NCI-H2081 treated with DMSO at 0.1 percent for 48 hours (cell line): Measurements from ENCODE around the gene HNRNPK.
"Not testable (repeated sequence)": the region's sequence is repeated elsewhere in the genome, so short reads cannot be mapped to it uniquely, and the experiment has no call there.

Experiments
- DNase-seq: peaks from one replicate; lab custom pipeline; 2025; lab: John Stamatoyannopoulos, UW

HNRNPK gene

GRCh38 chr9:83976372-83976771 lies 3.6 kb downstream of the HNRNPK start:
- DNase-seq: no peak

- no peak for DNase-seq
These were observed 4.7 kb downstream of the HNRNPK start for GRCh38 chr9:83975300-83975699.

GRCh38 chr9:83972286-83972685 lies 7.7 kb downstream of the HNRNPK start:
- DNase-seq: no peak

- no peak for DNase-seq
These were observed 8.5 kb downstream of the HNRNPK start for GRCh38 chr9:83971485-83971884.

GRCh38 chr9:83969602-83970001 lies 10.4 kb downstream of the HNRNPK start:
- DNase-seq: no peak

GRCh38 chr9:83967073-83967472 lies 12.9 kb downstream of the HNRNPK start:
- DNase-seq: no peak

GRCh38 chr9:83966209-83966582 lies 13.8 kb downstream of the HNRNPK start:
- DNase-seq: no peak

GRCh38 chr9:83965350-83966208 lies 14.4 kb downstream of the HNRNPK start:
- no peak for DNase-seq

- no peak for DNase-seq
These were observed 15.1 kb downstream of the HNRNPK start for GRCh38 chr9:83964973-83965349.

- no peak for DNase-seq
These were observed 17.9 kb downstream of the HNRNPK start for GRCh38 chr9:83962165-83962564.

GRCh38 chr9:83960991-83961390 lies 19.0 kb downstream of the HNRNPK start:
- no peak for DNase-seq

GRCh38 chr9:83959061-83959460 lies 21.0 kb downstream of the HNRNPK start:
- no peak for DNase-seq

- DNase-seq: no peak
These were observed 22.8 kb downstream of the HNRNPK start for GRCh38 chr9:83957248-83957513.

- DNase-seq: no peak
These were observed 23.4 kb downstream of the HNRNPK start for GRCh38 chr9:83956436-83957247.

- DNase-seq: no peak
These were observed 24.0 kb downstream of the HNRNPK start for GRCh38 chr9:83956086-83956435.

- not testable (repeated sequence) for DNase-seq
These were observed 31.9 kb downstream of the HNRNPK start for GRCh38 chr9:83948096-83948495.

GRCh38 chr9:83940590-83941303 lies 39.3 kb downstream of the HNRNPK start:
- DNase-seq: no peak

GRCh38 chr9:83937861-83938455 lies 42.1 kb downstream of the HNRNPK start:
- no peak for DNase-seq

- no peak for DNase-seq
These were observed 43.5 kb downstream of the HNRNPK start for GRCh38 chr9:83936523-83936922.

- no peak for DNase-seq
These were observed 44.6 kb downstream of the HNRNPK start for GRCh38 chr9:83935276-83935935.

- no peak for DNase-seq
These were observed 45.3 kb downstream of the HNRNPK start for GRCh38 chr9:83934569-83935275.
